GM06990 (cell line): ENCODE measurements around the gene SLCO3A1.

ENCODE experiments used
- DNase-seq: peaks from one replicate; pipeline ENCODE4 v3.0.0-alpha.2; 2011; ENCODE audit not compliant: insufficient read length; ENCODE audit errors: extremely low read depth
- H3K27me3 ChIP-seq: replicated peaks from 2 replicates; pipeline ENCODE4 v1.6.0; 2011; ENCODE audit warnings: low read length; ENCODE audit not compliant: control insufficient read depth, insufficient read depth
- H3K36me3 ChIP-seq: 2 replicates; pipeline ENCODE4 v1.5.1; 2011; ENCODE audit warnings: low read length; ENCODE audit not compliant: control insufficient read depth, insufficient read depth
- H3K4me3 ChIP-seq: replicated peaks from 2 replicates; pipeline ENCODE4 v1.5.1; 2011; ENCODE audit warnings: low read depth, mild to moderate bottlenecking, control low read depth, low read length
- CTCF ChIP-seq: IDR thresholded peaks from 2 replicates; pipeline ENCODE4 v1.5.1; 2011; ENCODE audit warnings: low read length, control low read depth, mild to moderate bottlenecking, inconsistent platforms; ENCODE audit not compliant: insufficient read depth, poor library complexity, severe bottlenecking

SLCO3A1 gene

GRCh38 chr15:91919014-91919534 is 65.6 kb downstream of the SLCO3A1 start:
- no peaks in the 10 kb centered on the region for H3K36me3 ChIP-seq
- H3K4me3 ChIP-seq = no peak overlapping the region
- TF ChIP-seq CTCF = no peak
- DNase-seq = no peak
- no peaks in the 10 kb centered on the region for H3K27me3 ChIP-seq

- DNase-seq = no peak
- no peak overlapping the region for H3K4me3 ChIP-seq
- no peaks in the 10 kb centered on the region for H3K36me3 ChIP-seq
- no peak for TF ChIP-seq CTCF
- no peaks in the 10 kb centered on the region; the same call in 1 of the 2 replicates for H3K27me3 ChIP-seq
Observed at GRCh38 chr15:91921188-91921842, 67.8 kb downstream of the SLCO3A1 start.

DNA sequence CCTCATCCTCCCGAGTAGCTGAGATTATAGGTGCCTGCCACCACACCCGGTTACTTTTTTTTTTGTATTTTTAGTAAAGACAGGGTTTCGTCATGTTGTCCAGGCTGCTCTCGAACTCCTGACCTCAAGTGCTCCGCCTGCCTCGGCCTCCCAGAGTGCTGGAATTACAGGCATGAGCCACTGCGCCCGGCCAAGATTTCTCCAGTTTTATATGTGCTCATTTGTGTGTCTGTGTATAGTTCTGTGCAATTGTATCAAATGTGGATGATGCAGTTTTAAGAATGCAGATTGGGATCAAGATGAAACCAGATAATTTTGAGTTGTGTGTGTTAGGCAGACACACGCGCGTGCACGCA is 68.3 kb downstream of the SLCO3A1 start:
- no peaks in the 10 kb centered on the region for H3K36me3 ChIP-seq
- no peaks in the 10 kb centered on the region; the same call in 1 of the 2 replicates for H3K27me3 ChIP-seq
- no peak for DNase-seq
- no peak for TF ChIP-seq CTCF
- H3K4me3 ChIP-seq = no peak overlapping the region

DNA sequence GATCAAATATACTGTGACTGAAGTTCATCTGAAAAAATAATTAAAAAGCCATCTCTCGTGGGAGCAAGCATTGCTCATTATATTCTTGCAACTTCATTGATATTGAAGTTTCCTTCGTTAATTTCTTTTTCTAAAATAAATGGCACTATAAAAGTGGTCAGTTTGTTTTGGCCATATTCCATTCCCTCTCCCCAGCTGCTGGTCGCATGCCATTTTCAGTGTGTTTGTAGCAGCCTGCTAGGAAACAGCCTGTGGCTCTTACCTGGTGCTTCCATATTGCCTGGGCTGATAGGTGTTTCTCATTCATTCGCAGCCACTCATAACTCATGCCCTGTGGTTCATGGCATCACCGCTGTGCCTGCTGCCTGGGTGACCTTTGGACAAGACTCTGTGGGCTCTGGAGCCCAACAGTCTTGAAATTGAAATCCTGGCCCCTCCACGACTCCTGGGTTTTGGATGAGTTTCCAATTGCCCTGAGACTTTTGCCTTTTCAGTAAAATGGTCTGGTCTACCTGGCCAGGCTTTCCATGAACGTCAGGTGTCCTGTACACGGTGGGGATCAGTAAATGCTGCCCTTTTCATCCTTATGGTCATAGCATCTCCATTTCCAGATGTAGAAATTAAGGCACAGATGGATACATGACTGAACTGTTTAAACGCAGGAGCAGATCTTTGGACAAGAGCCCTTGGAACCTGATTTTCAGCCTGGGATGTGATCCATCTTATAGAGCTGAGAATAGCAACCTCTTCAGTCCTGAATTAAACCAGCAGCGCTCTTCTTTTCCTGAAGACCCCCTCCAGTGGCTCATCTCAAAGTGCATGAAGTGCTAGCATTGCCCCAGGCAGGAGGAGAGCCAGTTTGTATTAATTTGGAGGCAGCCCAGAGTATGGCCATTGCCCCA is 69.4 kb downstream of the SLCO3A1 start:
- H3K4me3 ChIP-seq = no peak overlapping the region
- H3K27me3 ChIP-seq = no peaks in the 10 kb centered on the region; the same call in 1 of the 2 replicates
- TF ChIP-seq CTCF = no peak
- DNase-seq = no peak
- H3K36me3 ChIP-seq = no peaks in the 10 kb centered on the region

DNA sequence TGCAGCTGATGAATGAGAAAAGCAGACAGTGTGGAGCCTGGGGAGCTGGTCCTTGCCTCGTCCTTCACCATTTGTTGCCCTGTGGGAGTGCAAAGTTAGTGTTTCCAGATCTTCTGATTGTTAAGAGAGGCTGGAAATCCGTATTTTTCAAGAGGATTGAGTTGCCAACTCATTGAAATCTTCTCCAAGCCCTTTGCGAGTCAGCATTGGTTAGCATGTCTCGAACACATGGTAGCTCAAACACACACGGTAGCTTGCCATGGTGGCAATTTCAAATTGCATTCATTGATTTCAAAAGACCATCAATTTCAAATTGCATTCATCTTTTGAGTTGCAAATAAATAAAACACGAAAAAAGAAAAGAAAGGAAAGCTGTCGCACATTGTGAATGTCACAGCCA is 70.7 kb downstream of the SLCO3A1 start:
- no peak for TF ChIP-seq CTCF
- H3K36me3 ChIP-seq = no peaks in the 10 kb centered on the region
- no peak overlapping the region for H3K4me3 ChIP-seq
- H3K27me3 ChIP-seq = no peaks in the 10 kb centered on the region; the same call in 1 of the 2 replicates
- no peak for DNase-seq
